IPS-11a (cell line): Measurements from ENCODE around the gene PCSK5.
"Not testable (repeated sequence)": the region's sequence is repeated elsewhere in the genome, so short reads cannot be mapped to it uniquely, and the experiment has no call there.

Source experiments
- H3K4me3 ChIP-seq: one replicate; pipeline ENCODE4 v1.5.1; 2013; ENCODE audit warnings: low read depth, low read length, control low read depth

The PCSK5 gene

DNA sequence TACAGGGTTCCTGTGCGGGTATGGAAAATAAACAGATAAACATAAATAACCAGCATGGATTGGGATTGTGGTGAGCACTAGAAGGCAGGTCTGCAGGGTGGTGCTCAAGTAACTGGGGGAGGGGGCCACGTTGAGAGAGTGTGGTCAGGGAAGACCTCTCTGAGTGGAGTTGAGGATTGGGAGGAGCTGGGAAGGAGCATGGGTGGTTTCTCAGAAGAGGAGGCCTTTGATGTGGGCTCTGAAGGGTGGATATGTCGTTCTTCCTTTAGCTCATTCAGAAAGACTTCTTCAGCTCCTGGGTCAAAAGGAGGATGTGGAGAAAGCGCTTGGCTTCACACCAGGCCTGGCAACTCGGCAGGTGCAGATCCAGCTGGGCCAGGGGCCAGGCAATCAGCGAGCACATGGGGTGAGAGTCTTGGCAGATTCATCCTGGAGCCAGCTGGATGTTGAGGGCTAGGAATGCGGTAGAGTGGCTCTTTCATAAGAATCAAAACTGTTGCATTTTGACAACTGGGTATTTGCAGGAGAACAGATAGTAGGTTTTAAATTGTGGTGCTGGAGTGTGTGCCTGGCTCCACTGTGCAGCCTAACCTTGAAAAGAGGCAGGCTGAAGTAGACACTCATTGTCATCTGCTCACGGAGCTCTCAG lies 71.7 kb downstream of the PCSK5 start:
- no peak overlapping the region for H3K4me3 ChIP-seq

DNA sequence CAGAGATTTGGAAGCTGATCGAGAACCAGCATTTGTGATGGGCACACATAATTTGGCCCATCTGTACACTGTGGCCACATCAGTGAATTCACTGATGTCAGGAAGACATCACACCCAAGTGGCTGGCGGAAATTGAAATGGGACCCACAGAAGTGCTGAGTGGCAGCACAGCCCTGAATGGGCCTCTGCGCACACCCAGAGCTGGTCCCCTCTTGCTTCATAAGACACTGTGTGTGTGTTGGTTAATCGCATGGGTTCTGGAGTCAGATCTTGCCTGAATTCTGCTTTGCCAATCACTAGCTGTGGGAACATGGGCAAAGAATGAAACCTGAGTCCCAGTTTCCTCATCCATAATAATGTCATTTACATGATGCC lies 72.2 kb downstream of the PCSK5 start:
- no peak overlapping the region for H3K4me3 ChIP-seq

DNA sequence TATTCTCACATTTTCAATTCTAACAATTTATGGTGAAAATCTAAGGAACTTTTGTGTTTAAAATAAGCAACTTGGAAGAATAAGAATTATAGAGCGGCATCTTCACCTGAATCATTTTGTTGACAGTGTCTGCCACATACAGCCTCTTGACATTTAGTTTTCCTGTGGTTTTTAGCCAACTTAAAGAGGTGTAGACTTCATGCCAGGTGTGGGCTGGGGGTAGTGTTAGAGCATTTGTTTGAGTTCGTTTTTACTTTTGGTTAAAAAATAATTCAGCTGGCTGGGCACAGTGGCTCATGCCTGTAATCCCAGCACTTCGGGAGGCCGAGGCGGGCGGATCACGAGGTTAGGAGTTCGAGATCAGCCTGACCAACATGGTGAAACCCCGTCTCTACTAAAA lies 72.8 kb downstream of the PCSK5 start:
- not testable (repeated sequence) for H3K4me3 ChIP-seq

DNA sequence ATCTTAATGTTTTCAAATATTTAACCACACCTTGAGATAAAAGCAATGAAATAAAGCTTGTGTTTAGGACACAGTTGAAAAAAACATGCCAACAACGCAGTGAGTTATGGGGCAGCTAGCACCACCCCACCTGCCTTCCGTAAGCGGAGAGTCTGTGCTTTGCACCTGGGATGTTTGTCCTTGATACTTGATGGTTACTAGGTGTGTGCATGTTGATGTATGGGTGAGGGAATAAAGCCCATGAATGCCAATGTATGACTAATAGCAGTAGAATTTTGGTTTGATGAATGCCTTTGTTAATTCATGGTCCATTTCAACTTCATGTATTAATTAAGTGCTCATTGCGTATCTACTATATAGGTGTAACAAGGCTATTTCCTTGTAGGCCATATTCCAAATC lies 74.0 kb downstream of the PCSK5 start:
- H3K4me3 ChIP-seq: no peak overlapping the region

DNA sequence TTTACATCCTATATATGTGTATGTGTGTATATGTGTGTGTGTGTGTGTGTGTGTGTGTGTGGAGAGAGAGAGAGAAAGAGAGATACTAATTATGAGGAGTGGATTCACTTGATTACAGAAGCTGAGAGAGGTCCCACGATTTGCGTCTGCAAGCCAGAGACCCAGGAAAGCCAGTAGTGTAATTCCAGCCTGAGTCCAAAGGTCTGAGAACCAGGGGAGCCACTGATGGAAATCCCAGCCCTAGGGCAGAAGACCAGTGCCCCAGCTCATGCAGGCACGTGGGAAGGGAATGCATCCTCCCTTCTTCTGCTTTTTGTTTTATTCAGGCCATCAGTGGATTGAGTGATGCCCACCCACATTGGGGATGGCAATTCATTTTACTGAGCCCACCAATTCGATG lies 74.8 kb downstream of the PCSK5 start:
- no peak overlapping the region for H3K4me3 ChIP-seq

- H3K4me3 ChIP-seq: no peak overlapping the region
Measured at GRCh38 chr9:75967556-75967955, 77.1 kb downstream of the PCSK5 start.

- H3K4me3 ChIP-seq: no peak overlapping the region
Measured at GRCh38 chr9:75974016-75974766, 83.7 kb downstream of the PCSK5 start.

DNA sequence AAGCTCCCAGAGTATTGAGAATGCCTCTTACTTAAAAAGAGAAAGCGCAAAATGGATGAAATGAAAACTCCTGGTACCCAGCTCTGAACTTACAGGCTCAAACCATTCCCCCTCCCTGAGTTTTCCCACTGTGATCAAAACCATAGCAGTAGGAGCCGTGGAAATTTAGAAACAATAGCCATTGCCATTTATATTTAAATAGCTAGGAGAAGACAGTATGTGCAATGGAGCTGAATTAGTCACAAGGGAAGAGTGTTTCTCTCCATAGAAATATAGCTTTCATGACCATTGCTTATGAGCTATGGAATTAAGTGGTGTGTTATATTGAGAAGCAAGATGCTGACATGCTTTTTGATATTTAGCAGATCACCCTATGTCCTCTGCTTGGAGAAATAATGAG lies 84.6 kb downstream of the PCSK5 start:
- H3K4me3 ChIP-seq: no peak overlapping the region

DNA sequence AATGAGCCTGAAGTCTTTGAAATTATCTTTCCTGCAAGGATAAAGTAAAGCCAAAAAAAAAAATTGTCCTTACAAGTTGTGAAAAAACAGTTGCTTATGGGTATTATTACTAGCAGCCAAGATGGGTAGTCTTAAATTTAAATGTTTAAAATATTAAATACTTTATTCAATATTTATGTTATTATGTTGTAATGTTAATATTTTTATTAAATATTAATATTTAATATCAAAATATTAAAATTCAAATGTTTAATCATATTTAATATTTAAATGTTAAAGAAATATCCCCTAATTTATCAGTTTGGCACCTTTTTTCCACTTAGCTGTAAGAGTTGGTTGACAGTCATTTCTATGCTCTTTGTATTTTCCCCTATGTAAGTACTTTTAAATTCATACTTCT lies 86.1 kb downstream of the PCSK5 start:
- no peak overlapping the region for H3K4me3 ChIP-seq

- no peak overlapping the region for H3K4me3 ChIP-seq
Measured at GRCh38 chr9:75979362-75979761, 88.9 kb downstream of the PCSK5 start.

GRCh38 chr9:75983319-75984045 lies 93.0 kb downstream of the PCSK5 start:
- H3K4me3 ChIP-seq: no peak overlapping the region

DNA sequence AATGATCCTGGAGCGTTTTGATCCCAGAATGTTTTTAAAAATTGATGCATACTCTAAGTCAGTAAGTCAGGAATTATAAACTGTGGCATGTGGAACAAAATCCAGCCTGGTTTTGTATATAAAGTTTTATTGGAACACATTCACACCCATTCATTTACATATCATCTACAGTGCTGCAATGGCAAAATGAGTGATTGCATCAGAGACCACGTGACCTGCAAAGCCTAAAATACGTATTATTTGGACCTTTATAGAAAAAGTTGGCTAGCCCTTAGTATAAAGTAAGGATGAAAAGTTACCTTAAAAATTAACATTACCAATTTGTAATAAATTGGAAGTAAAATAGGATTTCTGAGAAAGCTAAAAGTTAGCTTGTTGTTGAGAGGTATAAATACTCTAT lies 95.0 kb downstream of the PCSK5 start:
- H3K4me3 ChIP-seq: no peak overlapping the region

DNA sequence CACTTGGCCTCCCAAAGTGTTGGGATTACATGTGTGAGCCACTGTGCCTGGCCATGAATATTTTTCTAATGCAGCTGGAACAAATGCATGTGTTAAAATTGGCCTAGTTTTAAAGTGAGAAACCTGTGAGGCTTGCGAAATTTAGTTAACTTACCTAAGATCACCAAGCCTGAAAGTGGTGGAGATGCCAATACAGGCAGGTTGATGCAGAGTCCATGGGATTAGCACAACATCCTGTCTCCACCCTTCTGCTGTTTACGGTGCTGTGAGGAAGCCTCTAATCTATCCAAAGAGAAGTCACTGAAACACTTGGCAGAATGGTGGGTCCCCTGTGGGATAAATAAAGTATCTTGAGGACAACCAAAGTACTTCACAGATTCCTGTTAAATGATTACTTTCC lies 98.2 kb downstream of the PCSK5 start:
- no peak overlapping the region for H3K4me3 ChIP-seq

GRCh38 chr9:75990156-75990555 lies 99.7 kb downstream of the PCSK5 start:
- H3K4me3 ChIP-seq: no peak overlapping the region

GRCh38 chr9:75990576-75991304 lies 100.3 kb downstream of the PCSK5 start:
- no peak overlapping the region for H3K4me3 ChIP-seq

- no peak overlapping the region for H3K4me3 ChIP-seq
Measured at GRCh38 chr9:75992482-75993206, 102.2 kb downstream of the PCSK5 start.

DNA sequence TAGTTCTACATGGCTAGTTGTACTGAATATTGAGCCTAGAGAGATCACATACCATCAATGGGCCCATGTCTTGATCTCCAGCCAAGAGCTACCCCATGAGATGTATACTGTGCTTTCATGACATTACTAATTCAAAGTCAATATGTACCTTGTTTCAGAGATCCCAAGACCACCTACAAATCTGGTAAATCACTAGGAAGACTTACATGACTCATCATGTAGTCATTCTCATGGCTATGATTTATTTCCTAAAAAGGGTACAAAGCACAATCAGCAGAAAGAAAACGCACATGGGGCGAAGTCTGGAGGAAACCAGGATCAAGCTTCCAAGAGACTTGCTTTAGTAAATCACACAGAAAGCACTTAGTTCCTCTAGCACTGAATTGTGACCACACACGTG lies 103.0 kb downstream of the PCSK5 start:
- H3K4me3 ChIP-seq: no peak overlapping the region

- no peak overlapping the region for H3K4me3 ChIP-seq
Measured at GRCh38 chr9:75995066-75995465, 104.6 kb downstream of the PCSK5 start.

DNA sequence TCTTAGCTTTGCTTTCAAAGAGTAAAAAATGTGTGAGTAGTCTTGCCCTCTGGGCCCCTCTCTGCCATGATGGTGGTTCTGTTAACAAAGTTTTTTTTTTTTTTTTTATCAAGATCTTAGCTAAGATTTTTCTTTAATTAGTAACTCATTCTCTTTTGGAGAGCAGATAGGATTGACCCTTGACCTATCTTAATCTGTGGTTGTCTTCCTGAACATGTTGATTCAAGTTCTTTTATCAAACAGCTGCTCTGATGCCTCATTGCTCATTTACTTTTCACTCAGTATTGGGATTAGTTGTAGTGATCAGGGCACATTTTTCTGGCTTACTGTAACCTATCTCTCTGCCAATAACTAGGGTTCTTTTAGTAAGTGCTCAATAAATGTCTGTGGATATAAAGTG lies 106.3 kb downstream of the PCSK5 start:
- no peak overlapping the region for H3K4me3 ChIP-seq

DNA sequence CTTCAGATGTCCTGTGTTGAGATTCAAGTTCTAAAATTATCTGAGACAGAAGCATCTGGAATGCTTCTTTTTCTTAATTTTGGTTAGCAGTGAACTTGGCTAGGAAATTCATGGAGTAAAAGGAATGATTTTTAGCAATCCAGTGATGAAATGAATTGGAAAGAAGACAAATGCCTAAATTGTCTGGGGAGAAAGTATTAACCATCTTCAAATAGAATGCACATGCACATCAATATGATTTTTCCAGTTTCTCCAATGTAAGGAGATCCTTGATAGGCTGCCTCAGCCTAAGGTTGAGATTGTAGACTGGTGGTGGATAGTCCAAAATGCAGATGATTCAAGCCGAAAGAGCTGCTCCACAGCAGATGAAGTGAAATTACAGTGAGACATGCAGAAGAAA lies 106.7 kb downstream of the PCSK5 start:
- H3K4me3 ChIP-seq: no peak overlapping the region
